ENCODE measurements around the gene GALNT14. TPM values are rescaled to one million over a fixed set of nuclear protein-coding genes. Genes with fewer than 3 reads are reported as not detected.

Gene GALNT14
- total RNA-seq, 1 experiment from 2014 or later = 6.0 TPM

GRCh38 chr2:31011587-31011986 lies 126.7 kb downstream of the GALNT14 start:
- Mint-ChIP-seq H3K27ac (no peak overlapping the region), H3K27me3 (ENCODE audit: low read depth) (no peaks in the 10 kb centered on the region), H3K9me3 (0 out of 2 replicates have a peak, but pooled peaks cover 5% of the 10 kb centered on the region), H3K4me1 (peaks cover 11% of the 10 kb centered on the region), H3K36me3 (no peaks in the 10 kb centered on the region), H3K4me3 (no peak overlapping the region)
- no peak for DNase-seq (ENCODE audit: low spot score)
- ChIA-PET CTCF (no interaction called here), POLR2A (no interaction called here)
- no peak for ATAC-seq
- no peak for TF ChIP-seq ERG (CRISPR knock-in tag; IDR thresholded peaks at IDR 0.05)
- no peak; the same call in 1 of the 2 replicates for TF ChIP-seq ZNF423 (CRISPR knock-in tag; IDR thresholded peaks at IDR 0.05)
- no peak for TF ChIP-seq ARID4B (CRISPR knock-in tag; IDR thresholded peaks at IDR 0.05; ENCODE audit: borderline replicate concordance)
- no peak for TF ChIP-seq GABPB1 (CRISPR knock-in tag; IDR thresholded peaks at IDR 0.05)
- TF ChIP-seq JAZF1 (CRISPR knock-in tag; IDR thresholded peaks at IDR 0.05) = no peak
- no peak for TF ChIP-seq ZNF671 (CRISPR knock-in tag; IDR thresholded peaks at IDR 0.05)
- TF ChIP-seq E2F1 (CRISPR knock-in tag; IDR thresholded peaks at IDR 0.05) = no peak
- TF ChIP-seq CREB1 (CRISPR knock-in tag; IDR thresholded peaks at IDR 0.05) = no peak
- no peak for TF ChIP-seq ZSCAN18 (CRISPR knock-in tag; IDR thresholded peaks at IDR 0.05)
- TF ChIP-seq NR3C1 (CRISPR knock-in tag; conservative IDR thresholded peaks at IDR 0.05; ENCODE audit: low read depth) = no peak
- no peak for TF ChIP-seq CDX4 (CRISPR knock-in tag; IDR thresholded peaks at IDR 0.05; ENCODE audit: borderline replicate concordance)
- TF ChIP-seq ESRRA (CRISPR knock-in tag; IDR thresholded peaks at IDR 0.05; ENCODE audit: borderline replicate concordance) = no peak
- no peak for TF ChIP-seq NFYB (CRISPR knock-in tag; conservative IDR thresholded peaks at IDR 0.05; ENCODE audit: low read depth)
- no peak for TF ChIP-seq ZNF425 (CRISPR knock-in tag; conservative IDR thresholded peaks at IDR 0.05)
